ENCODE measurements around the gene PNMT.

PNMT gene, protein sequence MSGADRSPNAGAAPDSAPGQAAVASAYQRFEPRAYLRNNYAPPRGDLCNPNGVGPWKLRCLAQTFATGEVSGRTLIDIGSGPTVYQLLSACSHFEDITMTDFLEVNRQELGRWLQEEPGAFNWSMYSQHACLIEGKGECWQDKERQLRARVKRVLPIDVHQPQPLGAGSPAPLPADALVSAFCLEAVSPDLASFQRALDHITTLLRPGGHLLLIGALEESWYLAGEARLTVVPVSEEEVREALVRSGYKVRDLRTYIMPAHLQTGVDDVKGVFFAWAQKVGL

DNA sequence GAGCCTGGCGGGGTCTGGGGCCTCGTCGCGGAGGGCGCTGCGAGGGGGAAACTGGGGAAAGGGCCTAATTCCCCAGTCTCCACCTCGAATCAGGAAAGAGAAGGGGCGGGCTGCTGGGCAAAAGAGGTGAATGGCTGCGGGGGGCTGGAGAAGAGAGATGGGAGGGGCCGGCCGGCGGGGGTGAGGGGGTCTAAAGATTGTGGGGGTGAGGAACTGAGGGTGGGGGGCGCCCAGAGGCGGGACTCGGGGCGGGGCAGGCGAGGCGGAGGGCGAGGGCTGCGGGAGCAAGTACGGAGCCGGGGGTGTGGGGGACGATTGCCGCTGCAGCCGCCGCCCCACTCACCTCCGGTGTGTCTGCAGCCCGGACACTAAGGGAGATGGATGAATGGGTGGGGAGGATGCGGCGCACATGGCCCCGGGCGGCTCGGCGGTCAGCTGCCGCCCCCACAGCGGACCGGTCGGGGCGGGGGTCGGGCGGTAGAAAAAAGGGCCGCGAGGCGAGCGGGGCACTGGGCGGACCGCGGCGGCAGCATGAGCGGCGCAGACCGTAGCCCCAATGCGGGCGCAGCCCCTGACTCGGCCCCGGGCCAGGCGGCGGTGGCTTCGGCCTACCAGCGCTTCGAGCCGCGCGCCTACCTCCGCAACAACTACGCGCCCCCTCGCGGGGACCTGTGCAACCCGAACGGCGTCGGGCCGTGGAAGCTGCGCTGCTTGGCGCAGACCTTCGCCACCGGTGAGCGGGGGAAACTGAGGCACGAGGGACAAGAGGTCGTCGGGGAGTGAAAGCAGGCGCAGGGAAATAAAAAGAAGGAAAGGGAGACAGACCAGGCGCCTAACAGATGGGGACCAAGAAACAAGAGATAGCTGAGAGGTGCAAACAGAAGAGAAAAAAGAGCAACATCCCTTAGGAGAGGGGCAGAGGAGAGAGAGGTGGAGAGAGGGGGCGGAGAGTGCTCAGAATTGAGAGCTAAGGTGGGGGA lies at the start of gene PNMT:
TSS of gene PNMT (plus strand) at position 509 of the 980 bp plus-strand sequence. CDS start at position 532, 23 bp downstream.
- peak in 1 of 2 donors; percentile 63 for DNase-seq (ENCODE audit: extremely low read depth in 1 of 2, low read depth in 1 of 2)

DNA sequence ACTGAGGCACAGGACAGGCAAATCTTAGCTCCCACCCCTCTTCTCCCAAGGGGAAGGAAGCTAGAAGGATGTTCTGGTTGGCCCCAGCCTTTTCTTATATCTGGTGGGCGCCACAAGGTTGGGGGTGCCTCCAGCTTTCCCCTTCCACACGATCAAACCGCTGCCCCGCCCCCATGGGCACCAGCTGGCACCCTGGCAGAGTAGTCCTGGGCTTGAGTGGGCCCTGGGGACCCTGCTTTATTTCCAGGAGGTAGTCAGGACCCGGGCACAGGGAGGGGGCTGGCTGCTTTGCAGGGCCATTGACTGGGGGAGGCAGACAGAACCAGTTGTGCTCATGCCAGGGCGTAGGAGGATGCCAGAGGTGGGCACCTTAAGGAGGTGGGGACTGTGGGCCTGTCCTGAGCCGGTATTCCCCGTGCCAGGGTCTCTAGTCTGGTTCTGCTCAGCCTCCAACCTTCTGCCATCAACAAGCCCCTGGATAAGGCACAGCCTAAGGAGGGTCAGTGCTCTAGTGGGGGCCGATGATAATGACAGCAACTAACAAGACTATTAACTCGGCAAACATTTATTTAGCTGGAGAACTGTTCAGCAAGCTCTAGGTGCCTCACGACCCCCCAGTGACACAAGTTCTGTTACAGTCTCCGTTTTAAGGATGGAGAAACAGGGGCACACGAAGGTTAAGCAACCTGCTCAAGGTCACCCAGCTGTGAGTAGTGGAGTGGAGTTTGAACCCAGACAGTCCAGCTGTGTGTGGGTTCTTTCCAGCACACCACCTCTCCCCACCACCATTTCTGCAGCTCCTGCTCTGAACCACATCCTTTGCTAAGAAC lies 49.1 kb upstream of the PNMT start:
- no peak for DNase-seq (ENCODE audit: extremely low read depth in 1 of 2, low read depth in 1 of 2)

DNA sequence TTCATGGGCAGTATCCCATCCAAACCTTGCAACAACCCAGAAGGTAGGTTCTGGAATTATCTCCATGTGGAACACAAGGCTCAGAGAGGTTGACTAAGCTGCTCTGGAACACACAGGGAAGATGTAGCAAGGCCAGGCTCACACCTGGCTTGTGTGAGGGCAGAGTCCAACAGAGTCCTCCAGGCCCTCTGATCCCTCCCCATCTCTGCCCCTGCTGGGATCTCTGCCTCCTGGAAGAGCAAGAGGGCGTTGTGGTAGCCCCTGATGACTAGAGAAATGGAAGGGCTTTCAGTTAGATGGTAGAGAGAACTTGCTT lies 48.5 kb upstream of the PNMT start:
- no peak for DNase-seq (ENCODE audit: extremely low read depth in 1 of 2, low read depth in 1 of 2)

DNA sequence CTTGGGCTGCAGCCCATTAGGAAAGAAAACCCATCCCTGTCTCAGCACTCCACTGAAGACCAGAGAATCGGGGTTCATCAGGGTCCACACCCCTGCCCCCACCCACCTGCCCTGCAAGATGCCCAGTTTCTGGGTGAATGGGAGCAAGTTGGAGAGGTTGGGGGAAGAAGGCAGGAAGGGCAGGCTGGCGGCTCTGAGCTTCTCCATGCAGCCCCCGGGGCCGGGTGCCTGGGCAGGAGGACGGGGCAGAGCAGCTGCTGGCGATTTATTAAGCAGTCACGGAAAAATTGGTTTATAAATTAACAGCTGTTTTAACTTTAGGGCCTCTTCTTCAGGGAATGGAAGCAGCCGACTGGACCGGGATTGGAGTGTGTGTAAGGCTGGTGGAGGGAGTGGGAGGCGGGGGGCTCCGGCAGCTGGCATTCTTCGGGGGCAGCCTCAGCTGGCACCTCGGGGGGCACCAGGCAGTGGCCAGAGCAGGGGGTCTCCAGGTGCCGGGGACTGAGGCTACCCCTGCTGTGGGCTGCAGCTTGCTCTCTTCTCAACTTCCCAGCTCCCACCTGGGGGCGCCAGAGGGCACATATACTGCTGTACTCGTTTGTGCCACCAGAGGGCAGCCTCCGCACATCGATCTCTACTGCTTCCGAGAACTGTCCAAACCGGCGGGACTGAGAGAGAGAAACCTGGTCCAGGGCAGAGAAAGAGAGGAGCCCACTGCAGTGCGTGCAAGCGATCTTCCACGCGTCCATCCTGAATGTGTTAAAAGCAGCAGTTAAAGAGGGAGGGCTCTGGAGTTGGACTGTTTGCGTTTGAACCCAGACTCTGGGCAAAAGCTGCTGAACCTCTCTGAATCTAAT lies 46.5 kb upstream of the PNMT start:
- peak; percentile 69 to 82 for DNase-seq (ENCODE audit: extremely low read depth in 1 of 2, low read depth in 1 of 2)

DNA sequence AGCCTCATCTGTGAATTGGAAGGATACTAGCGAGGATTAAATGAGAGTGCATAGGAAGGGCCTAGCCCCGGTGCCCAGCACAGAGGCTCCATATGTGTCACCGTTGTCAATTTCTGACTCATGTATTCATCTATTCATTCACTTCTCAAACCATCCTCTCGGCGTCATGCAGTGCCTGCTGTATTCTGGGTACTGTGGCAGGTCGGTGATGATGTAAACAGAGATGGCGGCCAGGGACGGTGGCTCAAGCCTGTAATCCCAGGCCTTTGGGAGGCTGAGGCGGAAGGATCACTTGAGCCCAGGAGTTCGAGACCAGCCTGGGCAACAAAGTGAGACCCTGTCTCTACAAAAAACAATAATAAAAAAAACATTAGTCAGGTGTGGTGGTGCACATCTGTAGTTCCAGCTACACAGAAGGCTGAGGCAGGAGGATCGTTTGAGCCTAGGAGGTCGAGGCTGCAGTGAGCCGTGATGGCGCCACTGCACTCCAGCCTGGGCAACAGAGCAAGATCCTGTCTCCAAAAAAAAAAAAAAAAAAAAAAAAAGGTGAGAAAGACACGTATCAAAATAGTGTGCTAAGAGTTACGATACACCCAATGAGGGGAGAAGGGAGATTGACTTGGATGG lies 45.8 kb upstream of the PNMT start:
- DNase-seq (ENCODE audit: extremely low read depth in 1 of 2, low read depth in 1 of 2): no peak

DNA sequence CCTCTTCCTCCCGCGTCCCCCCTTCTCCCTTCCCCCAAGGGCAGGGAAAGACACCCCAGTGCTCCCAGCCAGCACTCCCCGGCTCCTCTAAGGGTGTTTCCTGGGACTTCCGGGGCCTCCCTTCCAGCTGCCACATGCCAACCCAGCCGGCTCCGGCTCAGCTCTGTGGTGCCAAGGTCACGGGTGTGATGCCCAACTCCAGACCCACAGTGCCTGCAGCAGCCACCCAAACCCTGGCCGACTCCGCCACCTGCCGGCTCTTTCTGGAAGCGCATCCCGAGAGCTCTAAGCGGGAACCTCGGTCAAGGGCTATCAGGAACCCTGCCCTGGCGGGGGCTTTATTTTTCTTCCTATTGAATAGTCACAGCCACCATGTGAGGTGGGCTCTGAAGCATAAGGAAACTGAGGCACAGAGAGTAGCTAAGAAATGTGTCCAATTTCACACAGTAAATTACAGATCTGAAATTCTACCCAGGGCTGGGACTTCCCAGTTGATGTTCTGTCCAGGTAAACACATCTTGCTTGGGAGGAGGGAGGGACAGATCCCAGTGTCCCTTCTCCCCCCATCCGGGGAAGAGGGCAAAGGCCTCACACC lies 44.8 kb upstream of the PNMT start:
- DNase-seq (ENCODE audit: extremely low read depth in 1 of 2, low read depth in 1 of 2): peak; percentile 64 to 75

DNA sequence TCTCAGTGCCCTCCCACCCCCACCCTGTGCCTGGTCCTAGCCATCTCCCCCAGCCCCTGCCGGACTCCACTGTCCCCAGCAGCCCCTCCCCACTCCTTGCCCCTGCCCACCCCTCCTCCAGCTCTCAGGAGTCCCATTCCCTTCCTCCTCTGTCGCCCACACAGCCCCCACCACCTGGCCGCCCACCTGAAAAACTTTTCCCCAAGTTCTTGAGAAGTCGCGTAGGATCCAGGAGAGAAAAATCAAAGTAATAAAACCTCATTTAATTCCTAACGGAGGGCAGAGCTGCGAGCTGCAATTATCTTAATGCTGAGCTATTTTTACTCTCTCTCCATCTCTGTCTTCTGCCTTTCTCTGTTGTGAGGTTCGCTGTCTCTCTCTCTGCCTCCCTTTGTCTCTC lies 43.9 kb upstream of the PNMT start:
- DNase-seq (ENCODE audit: extremely low read depth in 1 of 2, low read depth in 1 of 2): no peak

DNA sequence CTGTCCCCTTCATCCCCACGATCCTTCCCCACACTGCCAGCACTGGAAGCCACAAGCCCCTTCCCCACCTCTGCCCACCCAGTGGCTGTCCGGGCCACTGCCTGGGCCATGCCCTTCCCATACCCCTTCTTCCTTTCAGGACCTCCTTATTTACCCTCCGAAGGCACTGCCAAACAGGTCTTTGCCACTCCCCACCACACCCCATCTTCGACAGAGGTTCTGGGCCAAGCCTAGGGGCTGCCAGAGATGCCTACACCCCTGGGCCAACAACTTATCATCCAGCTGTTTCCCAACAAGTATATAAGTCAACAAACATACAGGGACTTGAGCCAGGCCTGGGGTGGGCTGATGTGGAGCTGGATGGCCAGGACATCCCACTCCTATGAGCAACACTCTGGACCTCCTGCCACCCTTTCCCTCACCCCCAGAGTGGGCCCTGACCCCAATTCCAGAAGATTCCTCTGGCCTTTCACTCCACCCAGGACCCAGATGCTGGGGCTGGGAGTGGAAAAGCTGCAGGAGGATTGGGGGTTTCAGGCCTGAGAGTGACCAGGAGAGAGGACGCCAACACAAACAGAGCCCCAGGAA lies 43.0 kb upstream of the PNMT start:
- DNase-seq (ENCODE audit: extremely low read depth in 1 of 2, low read depth in 1 of 2): no peak

DNA sequence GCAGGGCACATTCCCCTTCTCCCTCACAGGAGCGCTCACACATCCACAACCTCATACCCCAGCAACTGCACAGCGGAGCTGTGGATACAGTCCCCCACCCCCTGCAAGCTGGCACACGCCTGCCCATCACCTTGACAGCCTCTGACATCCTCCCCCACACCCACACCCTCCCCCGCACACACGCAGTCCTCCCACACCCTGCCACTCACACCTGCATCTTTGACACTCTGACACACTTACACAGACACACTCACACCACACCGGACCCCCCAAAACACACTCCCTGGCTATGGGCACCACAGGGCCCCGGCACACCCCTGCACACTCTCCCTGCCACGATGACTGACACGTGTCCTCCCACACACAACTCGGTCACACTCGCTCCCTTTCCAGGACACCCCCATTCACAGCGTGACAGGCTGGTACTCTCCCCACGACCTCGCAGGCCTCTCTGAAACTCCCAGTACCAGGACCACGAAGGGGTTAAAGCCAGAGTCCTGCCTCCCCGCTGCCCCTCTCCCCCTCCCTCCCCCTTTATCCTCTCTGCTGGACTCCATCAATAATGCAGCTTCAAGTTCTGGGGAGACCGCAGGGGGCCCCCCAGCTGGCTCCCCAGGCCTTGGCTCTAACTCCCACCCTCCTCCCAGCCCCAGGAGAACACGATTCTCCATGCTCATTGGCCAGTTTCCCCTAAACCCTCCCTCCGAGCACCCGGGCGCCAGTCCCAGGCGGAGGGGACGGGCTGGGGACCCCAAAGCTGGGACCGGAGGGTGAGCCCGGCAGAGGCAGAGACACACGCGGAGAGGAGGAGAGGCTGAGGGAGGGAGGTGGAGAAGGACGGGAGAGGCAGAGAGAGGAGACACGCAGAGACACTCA lies 41.8 kb upstream of the PNMT start, which contains the start of gene PPP1R1B:
TSS of gene PPP1R1B (plus strand) at position 782 of the 876 bp plus-strand sequence. CDS start 441 bp downstream, outside the sequence.
- no peak for DNase-seq (ENCODE audit: extremely low read depth in 1 of 2, low read depth in 1 of 2)

DNA sequence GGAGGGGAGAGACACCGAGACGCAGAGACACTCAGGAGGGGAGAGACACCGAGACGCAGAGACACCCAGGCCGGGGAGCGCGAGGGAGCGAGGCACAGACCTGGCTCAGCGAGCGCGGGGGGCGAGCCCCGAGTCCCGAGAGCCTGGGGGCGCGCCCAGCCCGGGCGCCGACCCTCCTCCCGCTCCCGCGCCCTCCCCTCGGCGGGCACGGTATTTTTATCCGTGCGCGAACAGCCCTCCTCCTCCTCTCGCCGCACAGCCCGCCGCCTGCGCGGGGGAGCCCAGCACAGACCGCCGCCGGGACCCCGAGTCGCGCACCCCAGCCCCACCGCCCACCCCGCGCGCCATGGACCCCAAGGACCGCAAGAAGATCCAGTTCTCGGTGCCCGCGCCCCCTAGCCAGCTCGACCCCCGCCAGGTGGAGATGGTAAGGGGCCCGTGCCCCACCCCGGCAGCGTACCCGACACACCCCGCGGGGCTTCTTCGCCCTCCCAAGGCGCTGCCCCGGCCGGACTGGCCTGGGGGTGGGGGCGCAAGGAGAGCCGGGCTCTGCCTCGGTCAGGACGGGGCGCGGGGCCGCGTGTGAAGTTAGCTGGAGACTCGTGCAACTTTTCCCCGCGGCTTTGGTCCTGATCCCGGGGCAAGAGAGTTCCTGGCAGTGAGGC lies 41.1 kb upstream of the PNMT start:
- no peak for DNase-seq (ENCODE audit: extremely low read depth in 1 of 2, low read depth in 1 of 2)

DNA sequence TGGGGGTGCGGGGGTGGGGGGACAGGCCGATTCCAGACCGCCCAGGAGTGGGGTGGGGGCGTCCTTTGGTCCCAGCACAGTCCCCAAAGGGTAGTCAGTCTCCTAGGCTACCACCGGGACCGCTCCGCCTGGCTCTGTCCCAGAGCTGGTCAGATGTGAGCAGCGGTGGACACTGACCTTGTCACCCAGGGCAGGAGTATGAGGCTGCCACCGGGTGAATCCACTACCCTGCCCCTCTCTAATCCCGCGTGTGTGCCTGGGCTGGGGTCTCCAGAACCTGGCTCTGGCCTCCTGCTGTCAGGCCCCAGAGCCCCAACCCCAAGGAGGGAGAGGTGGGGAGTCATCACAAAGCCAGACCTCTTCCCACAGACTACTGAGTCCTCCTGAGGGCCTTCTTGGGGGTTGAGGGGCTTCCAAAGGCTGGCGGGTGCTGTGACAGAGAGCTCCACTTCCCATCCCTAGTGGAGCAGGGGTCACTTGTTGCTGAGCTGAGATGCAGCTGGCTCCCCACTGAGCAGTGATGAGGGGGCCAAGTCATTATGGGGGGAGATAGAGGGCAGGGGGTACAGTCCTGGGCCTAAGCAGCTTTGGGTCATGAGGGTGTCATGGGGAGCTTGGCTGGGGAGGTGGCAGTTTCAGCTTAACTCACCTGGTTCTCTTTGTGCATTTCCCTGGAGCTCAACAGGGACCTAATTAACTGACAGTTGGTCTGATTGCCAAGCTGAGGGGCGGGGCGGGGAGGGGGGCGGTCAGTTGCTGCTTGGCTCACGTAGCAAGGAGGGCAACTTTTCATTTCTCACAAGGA lies 40.3 kb upstream of the PNMT start:
- no peak for DNase-seq (ENCODE audit: extremely low read depth in 1 of 2, low read depth in 1 of 2)

DNA sequence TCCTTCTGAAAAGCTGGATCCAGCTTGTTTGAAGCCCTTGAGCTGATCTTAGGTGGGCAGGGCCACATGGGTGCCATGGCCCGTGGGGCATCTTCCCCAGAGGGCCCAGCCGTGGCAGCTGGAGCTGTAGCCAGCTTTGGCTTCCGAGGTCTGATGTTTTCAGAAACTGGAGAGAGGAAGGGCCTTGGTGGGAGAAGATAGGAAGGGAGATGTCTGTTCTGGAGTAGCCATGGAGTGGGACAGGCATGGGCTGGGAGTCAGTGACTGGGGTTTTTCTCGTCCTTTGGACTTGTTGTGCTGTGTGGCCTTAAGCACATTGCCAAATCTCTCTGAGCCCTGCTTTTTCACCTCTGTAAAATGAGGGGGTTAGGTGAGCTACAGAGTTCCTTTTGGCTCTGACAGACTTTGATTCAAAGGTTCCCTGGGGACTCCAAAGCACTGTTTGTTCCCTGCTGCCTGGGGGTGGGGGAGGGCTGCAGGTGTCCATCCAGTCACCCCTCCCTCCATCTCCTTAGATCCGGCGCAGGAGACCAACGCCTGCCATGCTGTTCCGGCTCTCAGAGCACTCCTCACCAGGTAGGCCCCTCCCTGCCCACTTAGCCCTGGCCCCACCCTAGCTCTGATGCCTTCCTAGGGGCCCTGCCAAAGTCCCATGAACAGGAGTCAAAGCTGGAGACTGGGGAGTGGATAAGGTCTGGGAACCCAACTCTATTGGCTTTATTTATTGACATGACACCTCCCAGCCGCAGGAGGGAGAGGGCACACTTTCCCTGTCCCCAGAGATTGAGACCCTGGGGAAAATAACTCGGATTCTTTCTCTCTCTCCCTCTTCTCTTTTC lies 39.4 kb upstream of the PNMT start:
- DNase-seq (ENCODE audit: extremely low read depth in 1 of 2, low read depth in 1 of 2): no peak

DNA sequence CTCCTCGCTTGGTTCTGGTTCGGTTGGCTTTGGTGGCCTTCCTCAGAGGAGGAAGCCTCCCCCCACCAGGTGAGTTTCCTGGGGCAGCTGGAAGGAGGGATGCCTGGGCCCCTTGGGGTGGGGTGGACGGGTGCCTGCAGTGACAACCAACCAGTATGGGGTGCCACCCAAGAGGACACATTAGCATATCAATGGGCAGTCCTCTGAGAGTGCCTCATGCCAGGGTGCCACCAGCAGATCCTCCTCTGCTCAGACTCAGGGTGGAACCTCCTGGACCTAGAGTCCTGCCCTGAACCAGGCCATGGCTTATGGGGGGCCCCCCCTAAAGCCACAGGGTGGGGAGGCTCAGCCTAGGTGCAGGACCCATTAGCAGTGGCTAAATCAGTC lies 38.8 kb upstream of the PNMT start:
- DNase-seq (ENCODE audit: extremely low read depth in 1 of 2, low read depth in 1 of 2): no peak

DNA sequence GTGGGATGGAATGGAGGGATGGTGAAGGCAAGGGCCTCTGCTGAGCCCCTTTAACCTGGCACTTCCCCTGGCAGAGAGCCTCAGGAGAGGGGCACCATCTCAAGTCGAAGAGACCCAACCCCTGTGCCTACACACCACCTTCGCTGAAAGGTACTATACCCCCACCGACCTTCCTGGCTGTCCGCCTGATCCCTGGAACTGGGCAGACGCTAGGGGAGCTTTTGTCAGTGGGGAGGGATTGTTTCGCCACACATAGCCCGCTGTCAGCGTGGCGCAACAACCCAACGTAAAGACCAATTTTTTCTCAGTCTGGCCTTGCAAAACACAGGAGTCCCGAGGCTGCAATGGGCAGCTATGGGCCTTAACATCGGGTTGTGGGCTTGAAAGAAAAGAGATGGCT lies 38.4 kb upstream of the PNMT start:
- DNase-seq (ENCODE audit: extremely low read depth in 1 of 2, low read depth in 1 of 2): no peak

DNA sequence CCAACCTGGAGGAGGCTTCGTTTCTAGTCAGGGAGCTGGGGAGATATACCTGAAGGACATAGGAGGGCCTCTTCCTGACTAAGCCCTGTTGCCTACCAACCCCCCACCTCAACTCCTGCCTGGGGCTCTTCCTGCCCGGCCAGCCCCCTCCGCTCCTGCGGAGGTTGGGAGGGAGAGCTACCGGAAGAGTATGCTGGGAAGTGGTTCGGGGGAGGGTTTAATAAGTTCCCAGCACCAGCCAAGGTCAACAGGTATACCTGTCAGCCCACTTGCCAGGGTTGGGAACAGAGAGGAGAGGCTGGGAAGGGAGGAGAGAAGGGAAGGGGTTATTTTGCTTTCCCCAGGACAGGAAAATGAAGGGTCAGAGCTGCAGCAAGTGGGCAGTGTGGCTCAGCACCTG lies 36.9 kb upstream of the PNMT start:
- DNase-seq (ENCODE audit: extremely low read depth in 1 of 2, low read depth in 1 of 2): no peak
